GM23248 (cell line): ENCODE data around the gene ZBTB20. TPM values are rescaled to one million over a fixed set of nuclear protein-coding genes. Genes with fewer than 3 reads are reported as not detected.

ENCODE experiments used
- DNase-seq: peaks from one replicate; pipeline ENCODE4 v3.0.0-alpha.2; 2015
- H2AFZ ChIP-seq: fragments of 200-600 bp; sonication (generic); 2 replicates; pipeline ENCODE4 v1.6.1; 2016; ENCODE audit warnings: antibody characterized with exemption
- H3F3A ChIP-seq: fragments of 200-600 bp; sonication (generic); 2 replicates; pipeline ENCODE4 v1.6.1; 2016; ENCODE audit warnings: mild to moderate bottlenecking, antibody characterized with exemption, mixed run types; ENCODE audit not compliant: insufficient read depth
- H3K27ac ChIP-seq: fragments of 200-600 bp; sonication (generic); 2 replicates; pipeline ENCODE4 v1.5.1; 2016; ENCODE audit warnings: mild to moderate bottlenecking
- H3K27me3 ChIP-seq: fragments of 200-600 bp; sonication (generic); replicated peaks from 2 replicates; pipeline ENCODE4 v1.6.1; 2016; ENCODE audit warnings: mild to moderate bottlenecking; ENCODE audit not compliant: insufficient read depth
- H3K36me3 ChIP-seq: fragments of 200-600 bp; sonication (generic); 2 replicates; pipeline ENCODE4 v1.6.1; 2016; ENCODE audit warnings: low read depth, mild to moderate bottlenecking
- H3K4me1 ChIP-seq: fragments of 200-600 bp; sonication (generic); 2 replicates; pipeline ENCODE4 v1.6.1; 2016; ENCODE audit warnings: mild to moderate bottlenecking; ENCODE audit not compliant: insufficient read depth
- H3K4me2 ChIP-seq: fragments of 200-600 bp; sonication (generic); one replicate; pipeline ENCODE4 v1.6.1; 2016; ENCODE audit warnings: mild to moderate bottlenecking; ENCODE audit not compliant: unreplicated experiment
- H3K4me3 ChIP-seq: fragments of 200-600 bp; sonication (generic); 2 replicates; pipeline ENCODE4 v1.5.1; 2016; ENCODE audit warnings: mild to moderate bottlenecking
- H3K79me2 ChIP-seq: fragments of 200-600 bp; sonication (generic); 2 replicates; pipeline ENCODE4 v1.6.1; 2016; ENCODE audit warnings: mild to moderate bottlenecking; ENCODE audit not compliant: insufficient read depth
- H3K9ac ChIP-seq: fragments of 200-600 bp; sonication (generic); 2 replicates; pipeline ENCODE4 v1.6.1; 2016; ENCODE audit warnings: mild to moderate bottlenecking
- H3K9me2 ChIP-seq: fragments of 200-600 bp; sonication (generic); 2 replicates; pipeline ENCODE4 v1.6.1; 2016; ENCODE audit warnings: mixed run types, mild to moderate bottlenecking, moderate library complexity; ENCODE audit not compliant: insufficient read depth
- H3K9me3 ChIP-seq: fragments of 200-600 bp; sonication (generic); one replicate; pipeline ENCODE4 v1.6.1; 2017; ENCODE audit warnings: low read depth
- H4K20me1 ChIP-seq: fragments of 200-600 bp; sonication (generic); 2 replicates; pipeline ENCODE4 v1.6.0; 2016; ENCODE audit not compliant: insufficient read depth
- EZH2 ChIP-seq: fragments of 200-600 bp; sonication (generic); IDR thresholded peaks from 2 replicates; pipeline ENCODE4 v1.6.1; 2018; ENCODE audit warnings: antibody characterized with exemption, mild to moderate bottlenecking; ENCODE audit not compliant: insufficient read depth, poor library complexity, severe bottlenecking
- EZH2phosphoT487 ChIP-seq: fragments of 200-600 bp; sonication (generic); IDR thresholded peaks from 2 replicates; pipeline ENCODE4 v1.6.1; 2018; ENCODE audit warnings: antibody characterized with exemption, moderate library complexity, mild to moderate bottlenecking, low read depth; ENCODE audit not compliant: insufficient read depth
- WGBS, 2 experiments: methylation state at CpG; one replicate each; pipeline ENCODE4 v1.1.6; 2015 to 2017; ENCODE audit warnings: low lambda C conversion rate in 2 of 2, low coverage in 1 of 2; ENCODE audit errors: missing lambda C conversion rate in 2 of 2; 5-methylcytosine and 5-hydroxymethylcytosine counted together
- in situ Hi-C: fragments of 300-500 bp; cut with MboI; formaldehyde crosslinking; loops from 2 replicates; pipeline ENCODE4 v1.15.0; 2020
- polyA plus RNA-seq: library from polyadenylated mRNA; unstranded; fragments of >200 nt; fragmentation: Nextera tagmentation; extraction: Ambion mirVana; gene quantifications from 2 replicates; pipeline ENCODE4 v1.2.1, GENCODE V29; 2016
- total RNA-seq: library from RNA; depleted of rRNA; stranded (reverse); fragments of >200 nt; shearing (Covaris generic); gene quantifications from 2 replicates; pipeline ENCODE4 v1.2.3, GENCODE V29; 2014

Gene ZBTB20
- total and polyA plus RNA-seq, 2 experiments from 2014 or later, result 9.2 to 12.2 TPM

GRCh38 chr3:114668099-114668498, 479.0 kb downstream of the ZBTB20 start:
- DNase-seq, result peak; percentile 28
- H3K9me3 ChIP-seq, result no peaks in the 10 kb centered on the region
- 62 to 63% methylated on average over 2 of the region's 2 CpGs for WGBS, 2 experiments
- no peaks in the 10 kb centered on the region for H3K27me3 ChIP-seq
- H3K79me2 ChIP-seq, result 0 out of 2 replicates have a peak, but pooled peaks cover 4% of the 10 kb centered on the region
- H3K4me3 ChIP-seq, result no peak overlapping the region
- no peaks in the 10 kb centered on the region for H3K36me3 ChIP-seq
- H2AFZ ChIP-seq, result no peak overlapping the region
- no peak overlapping the region for H3K27ac ChIP-seq
- H3K9ac ChIP-seq, result no peak overlapping the region
- peaks cover 15% of the 10 kb centered on the region for H3F3A ChIP-seq
- H3K4me1 ChIP-seq, result peaks cover 13% of the 10 kb centered on the region
- 0 out of 2 replicates have a peak, but pooled peaks cover 6% of the 10 kb centered on the region for H3K9me2 ChIP-seq
- TF ChIP-seq EZH2, result no peak
- TF ChIP-seq EZH2phosphoT487, result no peak
- H3K4me2 ChIP-seq, result no peak overlapping the region
- no peaks in the 10 kb centered on the region for H4K20me1 ChIP-seq
- in situ Hi-C loops, result no loop called here

GRCh38 chr3:114666623-114667022, 480.5 kb downstream of the ZBTB20 start:
- no peak overlapping the region for H3K4me3 ChIP-seq
- H3K9me2 ChIP-seq, result 0 out of 2 replicates have a peak, but pooled peaks cover 6% of the 10 kb centered on the region
- H3K79me2 ChIP-seq, result 0 out of 2 replicates have a peak, but pooled peaks cover 4% of the 10 kb centered on the region
- DNase-seq, result no peak
- no peak for TF ChIP-seq EZH2phosphoT487
- no peak for TF ChIP-seq EZH2
- no peak overlapping the region for H3K9ac ChIP-seq
- H3K4me1 ChIP-seq, result peaks cover 13% of the 10 kb centered on the region
- H3F3A ChIP-seq, result peaks cover 15% of the 10 kb centered on the region
- no peak overlapping the region for H3K4me2 ChIP-seq
- H3K9me3 ChIP-seq, result no peaks in the 10 kb centered on the region
- H3K36me3 ChIP-seq, result no peaks in the 10 kb centered on the region
- no peaks in the 10 kb centered on the region for H3K27me3 ChIP-seq
- 91 to 98% methylated on average over 3 of the region's 3 CpGs for WGBS, 2 experiments
- H2AFZ ChIP-seq, result no peak overlapping the region
- H3K27ac ChIP-seq, result no peak overlapping the region
- H4K20me1 ChIP-seq, result no peaks in the 10 kb centered on the region
- in situ Hi-C loops, result no loop called here

- H3K36me3 ChIP-seq, result no peaks in the 10 kb centered on the region
- H3K9me3 ChIP-seq, result no peaks in the 10 kb centered on the region
- H3K9ac ChIP-seq, result no peak overlapping the region
- H3F3A ChIP-seq, result peaks cover 6% of the 10 kb centered on the region; the same call in 1 of the 2 replicates
- no peak overlapping the region for H2AFZ ChIP-seq
- in situ Hi-C loops, result no loop called here
- 0 out of 2 replicates have a peak, but pooled peaks cover 4% of the 10 kb centered on the region for H3K79me2 ChIP-seq
- no peak overlapping the region for H3K4me2 ChIP-seq
- peaks cover 20% of the 10 kb centered on the region for H3K4me1 ChIP-seq
- H3K27ac ChIP-seq, result no peak overlapping the region
- H4K20me1 ChIP-seq, result no peaks in the 10 kb centered on the region
- TF ChIP-seq EZH2phosphoT487 (no peak), EZH2 (no peak)
- no peaks in the 10 kb centered on the region for H3K27me3 ChIP-seq
- H3K4me3 ChIP-seq, result no peak overlapping the region
- 0 out of 2 replicates have a peak, but pooled peaks cover 6% of the 10 kb centered on the region for H3K9me2 ChIP-seq
- DNase-seq, result no peak
Measured at GRCh38 chr3:114664006-114664405, 483.1 kb downstream of the ZBTB20 start.

GRCh38 chr3:114660808-114661207, 486.3 kb downstream of the ZBTB20 start:
- H3K9me3 ChIP-seq, result no peaks in the 10 kb centered on the region
- TF ChIP-seq EZH2 (no peak), EZH2phosphoT487 (no peak)
- H2AFZ ChIP-seq, result peak overlapping the region; percentile 64
- H3F3A ChIP-seq, result peaks cover 6% of the 10 kb centered on the region; the same call in 1 of the 2 replicates
- H3K4me3 ChIP-seq, result no peak overlapping the region
- H3K4me1 ChIP-seq, result peaks cover 20% of the 10 kb centered on the region
- no peaks in the 10 kb centered on the region for H3K9me2 ChIP-seq
- no peaks in the 10 kb centered on the region for H4K20me1 ChIP-seq
- H3K27ac ChIP-seq, result no peak overlapping the region
- in situ Hi-C loops, result no loop called here
- WGBS, 2 experiments, result 100% methylated on average over 1 of the region's 1 CpG
- peak overlapping the region; percentile 88 for H3K4me2 ChIP-seq
- DNase-seq, result no peak
- H3K27me3 ChIP-seq, result no peaks in the 10 kb centered on the region
- no peak overlapping the region for H3K9ac ChIP-seq
- H3K36me3 ChIP-seq, result no peaks in the 10 kb centered on the region
- H3K79me2 ChIP-seq, result no peaks in the 10 kb centered on the region

- Histone ChIP-seq H3K4me3 (peak overlapping the region; percentile 65), H3K27me3 (no peaks in the 10 kb centered on the region), H3K9ac (peak overlapping the region; percentile 63), H3F3A (peaks cover 6% of the 10 kb centered on the region; the same call in 1 of the 2 replicates), H3K4me2 (peak overlapping the region; percentile 88), H3K9me3 (no peaks in the 10 kb centered on the region), H3K36me3 (no peaks in the 10 kb centered on the region), H3K27ac (peak overlapping the region; percentile 49), H4K20me1 (no peaks in the 10 kb centered on the region), H3K9me2 (no peaks in the 10 kb centered on the region), H2AFZ (peak overlapping the region; percentile 64), H3K4me1 (peaks cover 20% of the 10 kb centered on the region), H3K79me2 (no peaks in the 10 kb centered on the region)
- no peak for TF ChIP-seq EZH2phosphoT487
- TF ChIP-seq EZH2, result no peak
- in situ Hi-C loops, result no loop called here
- DNase-seq, result peak; percentile 48
- 9% methylated on average over 6 of the region's 6 CpGs for WGBS, 2 experiments
Measured at GRCh38 chr3:114660124-114660523, 487.0 kb downstream of the ZBTB20 start.
